HepG2 (cell line): ENCODE measurements around the gene ACOT8. TPM values are rescaled to one million over a fixed set of nuclear protein-coding genes. Genes with fewer than 3 reads are reported as not detected.

Experiments used
- CAMTA2 ChIP-seq: sonication (generic); formaldehyde crosslinking; IDR thresholded peaks from 2 replicates; pipeline ENCODE4 v1.4.0; 2020; ENCODE audit warnings: mild to moderate bottlenecking, missing genetic modification reagents, borderline replicate concordance
- CERS6 ChIP-seq: sonication (generic); formaldehyde crosslinking; IDR thresholded peaks from 2 replicates; pipeline ENCODE4 v1.5.0; 2020; ENCODE audit warnings: missing genetic modification reagents
- CHD4 ChIP-seq: fragments of 200-600 bp; sonication (generic); IDR thresholded peaks from 2 replicates; pipeline ENCODE4 v1.7.0; 2017; ENCODE audit warnings: mild to moderate bottlenecking, low read length, borderline replicate concordance
- DMAP1 ChIP-seq: IDR thresholded peaks from 2 replicates; pipeline ENCODE4 v1.6.1; 2016
- HMG20B ChIP-seq: conservative IDR thresholded peaks from 2 replicates; pipeline ENCODE4 v1.6.1; 2016; ENCODE audit warnings: missing genetic modification reagents, missing compliant biosample characterization
- KDM2A ChIP-seq: sonication (generic); formaldehyde crosslinking; IDR thresholded peaks from 2 replicates; pipeline ENCODE4 v1.4.0; 2020; ENCODE audit warnings: low read depth, missing genetic modification reagents, borderline replicate concordance
- LBX2 ChIP-seq: sonication (generic); formaldehyde crosslinking; IDR thresholded peaks from 2 replicates; pipeline ENCODE4 v1.5.0; 2020; ENCODE audit warnings: missing genetic modification reagents, mild to moderate bottlenecking, borderline replicate concordance
- LRRFIP1 ChIP-seq: sonication (generic); formaldehyde crosslinking; conservative IDR thresholded peaks from 2 replicates; pipeline ENCODE4 v1.4.0; 2020; ENCODE audit warnings: missing genetic modification reagents
- PLRG1 ChIP-seq: fragments of 450-650 bp; conservative IDR thresholded peaks from 2 replicates; pipeline ENCODE4 v1.6.1; 2016
- PTBP1 ChIP-seq: fragments of 200-400 bp; formaldehyde crosslinking; IDR thresholded peaks from 2 replicates; pipeline ENCODE4 v1.6.1; 2018; ENCODE audit warnings: low read length, low read depth; ENCODE audit not compliant: poor library complexity, severe bottlenecking
- SYNCRIP ChIP-seq: fragments of 200-400 bp; formaldehyde crosslinking; IDR thresholded peaks from 2 replicates; pipeline ENCODE4 v1.6.1; 2018; ENCODE audit warnings: mild to moderate bottlenecking, low read depth, low read length; ENCODE audit not compliant: insufficient read depth
- TCF12 ChIP-seq, 2 experiments: fragments of 450-650 bp in 1 of 2; sonication (generic) in 1 of 2; formaldehyde crosslinking in 1 of 2; IDR thresholded peaks; 2 replicates each; pipeline versions ENCODE4 v1.6.1 to v1.8.0; 2017 to 2022; ENCODE audit warnings: antibody characterized with exemption in 1 of 2, mild to moderate bottlenecking in 1 of 2, missing genetic modification reagents in 1 of 2, moderate library complexity in 1 of 2
- ZFY ChIP-seq: sonication (generic); formaldehyde crosslinking; IDR thresholded peaks from 2 replicates; pipeline ENCODE4 v1.4.0; 2020; ENCODE audit warnings: missing genetic modification reagents
- ZMYM3 ChIP-seq: sonication (generic); formaldehyde crosslinking; IDR thresholded peaks from 2 replicates; pipeline ENCODE4 v1.5.1; 2020; ENCODE audit warnings: mild to moderate bottlenecking, missing genetic modification reagents
- ZMYM4 ChIP-seq: sonication (generic); formaldehyde crosslinking; IDR thresholded peaks from 2 replicates; pipeline ENCODE4 v1.8.1; 2023; ENCODE audit warnings: mild to moderate bottlenecking, missing genetic modification reagents
- ZNF121 ChIP-seq: sonication (generic); formaldehyde crosslinking; IDR thresholded peaks from 2 replicates; pipeline ENCODE4 v1.5.0; 2020; ENCODE audit warnings: mild to moderate bottlenecking, missing genetic modification reagents
- ZNF430 ChIP-seq: sonication (generic); formaldehyde crosslinking; IDR thresholded peaks from 2 replicates; pipeline ENCODE4 v1.9.0; 2021; ENCODE audit warnings: mild to moderate bottlenecking, missing genetic modification reagents
- ZNF441 ChIP-seq: sonication (generic); formaldehyde crosslinking; IDR thresholded peaks from 2 replicates; pipeline ENCODE4 v1.7.0; 2021; ENCODE audit warnings: missing genetic modification reagents, borderline replicate concordance
- ZNF563 ChIP-seq: sonication (generic); formaldehyde crosslinking; IDR thresholded peaks from 2 replicates; pipeline ENCODE4 v1.8.0; 2022; ENCODE audit warnings: mild to moderate bottlenecking, moderate library complexity, missing genetic modification reagents
- ZNF710 ChIP-seq: sonication (generic); formaldehyde crosslinking; IDR thresholded peaks from 2 replicates; pipeline ENCODE4 v1.5.0; 2020; ENCODE audit warnings: mild to moderate bottlenecking, missing genetic modification reagents, borderline replicate concordance
- ZNF761 ChIP-seq: sonication (generic); formaldehyde crosslinking; conservative IDR thresholded peaks from 2 replicates; pipeline ENCODE4 v1.4.0; 2020; ENCODE audit warnings: mild to moderate bottlenecking, missing genetic modification reagents
- ZNF773 ChIP-seq: sonication (generic); formaldehyde crosslinking; IDR thresholded peaks from 2 replicates; pipeline ENCODE4 v1.4.0; 2020; ENCODE audit warnings: missing genetic modification reagents, borderline replicate concordance
- ZNF839 ChIP-seq: sonication (generic); formaldehyde crosslinking; IDR thresholded peaks from 2 replicates; pipeline ENCODE4 v1.4.0; 2020; ENCODE audit warnings: missing genetic modification reagents, mild to moderate bottlenecking, borderline replicate concordance
- polyA plus RNA-seq, 8 experiments: library from polyadenylated mRNA; depleted of rRNA in 3 of 8; stranded (reverse) in 7 of 8; unstranded in 1 of 8; fragments of >200 nt; fragmentation: Illumina TruSeq in 4 of 8; extraction: Trizol in 4 of 8; gene quantifications; 2 replicates each; pipeline versions ENCODE4 v1.2.1 to v1.2.3, GENCODE V29; 2011 to 2016; ENCODE audit warnings: low read depth in 4 of 8, missing spikeins in 1 of 8, mixed read lengths in 1 of 8; ENCODE audit not compliant: insufficient read depth in 1 of 8
- total RNA-seq, 5 experiments: library from RNA; depleted of rRNA; stranded (reverse); fragments of >200 nt; fragmentation: Illumina TruSeq; extraction: Trizol; gene quantifications; 2 replicates each; pipeline ENCODE4 v1.2.3, GENCODE V29; 2016; ENCODE audit warnings: low read depth in 1 of 5

Gene ACOT8
- total and polyA plus RNA-seq, 2 of the 13 experiments (the other 11 are each of a cell fraction or from before 2014, with no cell fraction given), result 31.4 to 45.5 TPM

GRCh38 chr20:45890077-45890984 lies 33.1 kb upstream of the ACOT8 start (continued):
- TF ChIP-seq ZNF710 (peak; percentile 84; the same call in 1 of the 2 replicates), HMG20B (CRISPR knock-in tag) (peak; percentile 74), PLRG1 (no peak), ZNF121 (CRISPR knock-in tag) (peak; percentile 23; the same call in 1 of the 2 replicates), ZFY (CRISPR knock-in tag) (peak; percentile 85), ZNF563 (no peak), ZMYM4 (CRISPR knock-in tag) (peak; percentile 73), ZNF430 (peak; percentile 94), CHD4 (no peak), CERS6 (CRISPR knock-in tag) (no peak), KDM2A (peak; percentile 89), LBX2 (no peak; the same call in 1 of the 2 replicates), ZNF839 (CRISPR knock-in tag) (peak; percentile 22; the same call in 1 of the 2 replicates), LRRFIP1 (no peak), PTBP1 (no peak), CAMTA2 (CRISPR knock-in tag) (peak; percentile 92; the same call in 1 of the 2 replicates), ZMYM3 (CRISPR knock-in tag) (0 out of 2 replicates have a peak, but pooled peaks have one; percentile 47), ZNF773 (CRISPR knock-in tag) (peak; percentile 36), ZNF441 (CRISPR knock-in tag) (peak; percentile 80; the same call in 1 of the 2 replicates), DMAP1 (CRISPR knock-in tag) (peak; percentile 81), SYNCRIP (no peak), ZNF761 (CRISPR knock-in tag) (no peak), TCF12 (IDR thresholded peaks at IDR 0.05) (no peak), TCF12 (CRISPR knock-in tag; IDR thresholded peaks at IDR 0.05) (0 out of 2 replicates have a peak, but pooled peaks have one; percentile 78)
